Fibroblast of lung (primary cell): Measurements from ENCODE around the gene NKPD1.

Experiments used
- EZH2 ChIP-seq: IDR thresholded peaks from 2 replicates; pipeline ENCODE4 v1.5.1; 2012; ENCODE audit warnings: low read length, control low read depth, mild to moderate bottlenecking; ENCODE audit errors: missing control alignments
- TF ChIP-seq, protein P1 (sequence below), 2 donors: IDR thresholded peaks in 1 of 2; conservative IDR thresholded peaks in 1 of 2; 1 replicate in 1 of 2; 2 replicates in 1 of 2; pipeline ENCODE4 v1.5.1; 2011 to 2012; ENCODE audit warnings: low read length in 2 of 2, control low read depth in 1 of 2, inconsistent platforms in 1 of 2, low read depth in 1 of 2, mild to moderate bottlenecking in 1 of 2

DNA sequence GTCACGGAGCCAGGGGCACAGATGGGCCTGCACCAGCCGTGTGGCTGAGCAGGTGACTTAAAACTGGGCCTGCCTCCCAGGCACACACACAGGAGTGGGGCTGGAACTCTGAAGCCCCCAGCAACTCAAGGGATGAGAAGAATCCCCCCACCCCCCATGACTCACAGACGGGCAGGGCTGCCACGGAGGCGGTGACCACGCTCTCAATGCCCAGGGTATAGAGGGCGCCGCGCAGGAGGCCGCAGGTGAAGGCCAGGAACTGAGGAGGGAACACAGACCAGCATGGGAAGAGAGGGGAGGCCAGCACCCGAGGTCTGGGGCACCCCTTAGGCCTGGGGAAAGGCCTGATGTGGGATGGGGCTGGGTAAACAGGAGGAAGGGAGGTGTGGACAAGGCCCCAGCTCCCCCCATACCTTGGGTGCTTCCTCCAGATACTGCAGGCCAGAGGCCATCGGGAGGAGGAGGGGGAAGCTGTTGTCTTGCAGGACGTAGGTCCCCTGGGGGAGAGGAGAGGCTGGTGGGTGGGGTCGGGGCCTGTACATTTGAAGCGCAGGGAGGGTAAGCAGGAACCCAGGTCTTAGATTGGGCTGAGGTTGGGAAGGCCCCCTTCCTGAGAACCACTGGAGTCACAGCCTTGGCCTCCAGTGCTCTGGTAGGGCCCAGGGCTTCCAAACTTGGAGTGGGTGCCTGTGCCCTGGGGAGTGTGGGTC, 3.1 kb upstream of the NKPD1 start:
- TF ChIP-seq, protein P1, sequence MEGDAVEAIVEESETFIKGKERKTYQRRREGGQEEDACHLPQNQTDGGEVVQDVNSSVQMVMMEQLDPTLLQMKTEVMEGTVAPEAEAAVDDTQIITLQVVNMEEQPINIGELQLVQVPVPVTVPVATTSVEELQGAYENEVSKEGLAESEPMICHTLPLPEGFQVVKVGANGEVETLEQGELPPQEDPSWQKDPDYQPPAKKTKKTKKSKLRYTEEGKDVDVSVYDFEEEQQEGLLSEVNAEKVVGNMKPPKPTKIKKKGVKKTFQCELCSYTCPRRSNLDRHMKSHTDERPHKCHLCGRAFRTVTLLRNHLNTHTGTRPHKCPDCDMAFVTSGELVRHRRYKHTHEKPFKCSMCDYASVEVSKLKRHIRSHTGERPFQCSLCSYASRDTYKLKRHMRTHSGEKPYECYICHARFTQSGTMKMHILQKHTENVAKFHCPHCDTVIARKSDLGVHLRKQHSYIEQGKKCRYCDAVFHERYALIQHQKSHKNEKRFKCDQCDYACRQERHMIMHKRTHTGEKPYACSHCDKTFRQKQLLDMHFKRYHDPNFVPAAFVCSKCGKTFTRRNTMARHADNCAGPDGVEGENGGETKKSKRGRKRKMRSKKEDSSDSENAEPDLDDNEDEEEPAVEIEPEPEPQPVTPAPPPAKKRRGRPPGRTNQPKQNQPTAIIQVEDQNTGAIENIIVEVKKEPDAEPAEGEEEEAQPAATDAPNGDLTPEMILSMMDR (conservative IDR thresholded peaks at IDR 0.05 in 1 of 2, IDR thresholded peaks at IDR 0.05 in 1 of 2; ENCODE audit: low read depth in 1 of 2, low read length in 2 of 2): no peak
- no peak for TF ChIP-seq EZH2
